ENCODE data around the gene CFHR4.

DNA sequence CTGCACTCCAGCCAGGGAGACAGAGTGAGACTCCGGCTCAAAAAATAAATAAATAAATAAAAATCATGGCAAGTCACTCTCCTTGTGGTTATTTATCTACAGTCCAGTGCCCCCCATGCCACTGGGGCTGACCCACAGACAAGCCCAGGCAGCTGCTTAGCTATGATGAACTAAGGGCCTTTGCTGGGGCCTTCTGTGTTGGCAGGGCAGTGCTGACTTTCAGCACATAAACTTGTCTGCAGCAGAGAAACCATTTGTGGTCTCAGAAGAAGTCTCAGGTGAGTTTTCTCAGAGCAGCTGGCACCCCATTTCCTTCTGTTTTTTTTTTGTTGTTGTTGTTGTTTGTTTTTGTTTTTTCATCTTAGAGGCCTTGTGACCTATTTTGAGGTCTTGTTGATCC is 20.9 kb upstream of the CFHR4 start:
- TF ChIP-seq CTCF (IDR thresholded peaks at IDR 0.05; ENCODE audit: low read depth, low read length, poor library complexity, severe bottlenecking) (no peak), EZH2phosphoT487 (IDR thresholded peaks at IDR 0.05; ENCODE audit: borderline replicate concordance, low read length) (no peak)

Data from DOHH2 (cell line).